ENCODE data around the gene COL26A1.

DNA sequence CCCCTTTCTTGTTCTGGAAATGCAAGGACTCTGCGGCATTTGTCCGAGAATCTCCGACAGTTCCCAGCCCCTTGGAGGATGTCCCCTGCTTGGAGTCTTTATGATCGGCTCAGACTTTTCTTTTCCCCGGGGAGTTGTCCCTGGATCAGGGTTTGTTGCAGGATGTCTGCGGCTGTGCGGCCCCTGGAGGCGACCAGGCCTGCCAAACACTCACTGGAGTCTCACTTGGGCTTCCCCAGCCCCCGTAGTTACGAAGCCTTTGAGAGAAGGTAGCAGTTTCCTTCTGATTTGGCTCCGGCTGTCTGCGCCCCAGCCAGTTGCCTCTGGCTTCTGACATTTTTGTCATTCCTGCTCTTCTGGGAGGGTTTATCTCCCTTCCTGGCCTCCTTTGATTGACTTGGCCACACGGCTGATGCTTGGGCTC is 16.1 kb downstream of the COL26A1 start:
- TF ChIP-seq, protein P1, sequence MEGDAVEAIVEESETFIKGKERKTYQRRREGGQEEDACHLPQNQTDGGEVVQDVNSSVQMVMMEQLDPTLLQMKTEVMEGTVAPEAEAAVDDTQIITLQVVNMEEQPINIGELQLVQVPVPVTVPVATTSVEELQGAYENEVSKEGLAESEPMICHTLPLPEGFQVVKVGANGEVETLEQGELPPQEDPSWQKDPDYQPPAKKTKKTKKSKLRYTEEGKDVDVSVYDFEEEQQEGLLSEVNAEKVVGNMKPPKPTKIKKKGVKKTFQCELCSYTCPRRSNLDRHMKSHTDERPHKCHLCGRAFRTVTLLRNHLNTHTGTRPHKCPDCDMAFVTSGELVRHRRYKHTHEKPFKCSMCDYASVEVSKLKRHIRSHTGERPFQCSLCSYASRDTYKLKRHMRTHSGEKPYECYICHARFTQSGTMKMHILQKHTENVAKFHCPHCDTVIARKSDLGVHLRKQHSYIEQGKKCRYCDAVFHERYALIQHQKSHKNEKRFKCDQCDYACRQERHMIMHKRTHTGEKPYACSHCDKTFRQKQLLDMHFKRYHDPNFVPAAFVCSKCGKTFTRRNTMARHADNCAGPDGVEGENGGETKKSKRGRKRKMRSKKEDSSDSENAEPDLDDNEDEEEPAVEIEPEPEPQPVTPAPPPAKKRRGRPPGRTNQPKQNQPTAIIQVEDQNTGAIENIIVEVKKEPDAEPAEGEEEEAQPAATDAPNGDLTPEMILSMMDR (IDR thresholded peaks at IDR 0.05), result no peak
- no peak for TF ChIP-seq EP300 (IDR thresholded peaks at IDR 0.05)

Data from stomach (tissue), 4 donors.